ENCODE results near the gene PSMD12. TPM values are rescaled to one million over a fixed set of nuclear protein-coding genes. Genes with fewer than 3 reads are reported as not detected.

Gene PSMD12
- polyA plus RNA-seq, 1 of the 3 experiments (the other 2 are of a cell fraction): 31.4 TPM

DNA sequence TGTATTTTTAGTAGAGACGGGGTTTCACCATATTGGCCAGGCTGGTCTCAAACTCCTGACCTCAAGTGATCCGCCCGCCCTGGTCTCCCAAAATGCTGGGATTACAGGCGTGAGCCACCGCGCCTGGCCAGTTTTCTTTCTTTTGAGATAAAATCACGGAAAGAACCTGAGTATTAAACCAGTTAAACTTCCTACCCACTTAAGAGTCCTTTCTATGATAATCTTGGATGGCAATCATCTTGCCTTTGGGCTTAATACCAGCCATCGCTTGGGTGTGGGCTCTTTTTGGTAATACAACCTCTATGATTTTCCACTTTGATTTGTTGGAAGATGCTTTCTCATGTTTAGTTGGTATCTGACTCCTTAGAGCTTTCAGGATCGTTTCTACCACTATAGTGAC lies 34.7 kb upstream of the PSMD12 start:
- H2AFZ ChIP-seq (ENCODE audit: low read depth): no peak overlapping the region
- CTCF ChIA-PET: interaction anchor here (0.5 to 1.4 kb wide), 2 partner anchors 22 to 301 kb away, joined by 3 to 8 read pairs; no protein-coding TSS in a partner anchor
- POLR2A ChIA-PET: no interaction called here
- no peak for DNase-seq
- H4K20me1 ChIP-seq (ENCODE audit: insufficient read depth): no peaks in the 10 kb centered on the region
- no peaks in the 10 kb centered on the region for H3K36me3 ChIP-seq (replicated peaks in 1 of 2; ENCODE audit: control insufficient read depth in 1 of 2, insufficient read depth in 2 of 2, low read length in 1 of 2)
- H3K9ac ChIP-seq: no peak overlapping the region
- WGBS (ENCODE audit: low lambda C conversion rate): 96% methylated on average over 9 of the region's 9 CpGs
- H3K4me1 ChIP-seq (ENCODE audit: control insufficient read depth in 1 of 2, insufficient read depth in 2 of 2, low read depth in 1 of 2, low read length in 1 of 2): peaks cover 6% of the 10 kb centered on the region in 2 experiments; a peak in 2 of 4 replicates
- H3K4me3 ChIP-seq (ENCODE audit: low read depth in 2 of 2, low read length in 1 of 2): no peak overlapping the region
- no peak overlapping the region for H3K4me2 ChIP-seq
- no peaks in the 10 kb centered on the region for H3K9me3 ChIP-seq
- no peaks in the 10 kb centered on the region for H3K27me3 ChIP-seq (ENCODE audit: insufficient read depth)
- peaks cover 7% of the 10 kb centered on the region for H3F3A ChIP-seq (replicated peaks; ENCODE audit: insufficient read depth)
- no peak overlapping the region for H3K27ac ChIP-seq (ENCODE audit: low read depth in 2 of 2, low read length in 1 of 2)
- TF ChIP-seq TAF1 (IDR thresholded peaks at IDR 0.05; ENCODE audit: borderline replicate concordance, low read depth, low read length) (no peak), EZH2phosphoT487 (IDR thresholded peaks at IDR 0.05; ENCODE audit: borderline replicate concordance, low read depth) (no peak), YY1 (IDR thresholded peaks at IDR 0.05; ENCODE audit: low read depth) (no peak), FOXM1 (IDR thresholded peaks at IDR 0.05; ENCODE audit: low read depth) (no peak), NRF1 (IDR thresholded peaks at IDR 0.05; ENCODE audit: low read depth, low read length) (no peak), MXI1 (IDR thresholded peaks at IDR 0.05; ENCODE audit: low read depth, low read length) (no peak)
- TF ChIP-seq, protein P1, sequence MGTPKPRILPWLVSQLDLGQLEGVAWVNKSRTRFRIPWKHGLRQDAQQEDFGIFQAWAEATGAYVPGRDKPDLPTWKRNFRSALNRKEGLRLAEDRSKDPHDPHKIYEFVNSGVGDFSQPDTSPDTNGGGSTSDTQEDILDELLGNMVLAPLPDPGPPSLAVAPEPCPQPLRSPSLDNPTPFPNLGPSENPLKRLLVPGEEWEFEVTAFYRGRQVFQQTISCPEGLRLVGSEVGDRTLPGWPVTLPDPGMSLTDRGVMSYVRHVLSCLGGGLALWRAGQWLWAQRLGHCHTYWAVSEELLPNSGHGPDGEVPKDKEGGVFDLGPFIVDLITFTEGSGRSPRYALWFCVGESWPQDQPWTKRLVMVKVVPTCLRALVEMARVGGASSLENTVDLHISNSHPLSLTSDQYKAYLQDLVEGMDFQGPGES (IDR thresholded peaks at IDR 0.05; ENCODE audit: low read depth, low read length): no peak
- TF ChIP-seq, protein P2, sequence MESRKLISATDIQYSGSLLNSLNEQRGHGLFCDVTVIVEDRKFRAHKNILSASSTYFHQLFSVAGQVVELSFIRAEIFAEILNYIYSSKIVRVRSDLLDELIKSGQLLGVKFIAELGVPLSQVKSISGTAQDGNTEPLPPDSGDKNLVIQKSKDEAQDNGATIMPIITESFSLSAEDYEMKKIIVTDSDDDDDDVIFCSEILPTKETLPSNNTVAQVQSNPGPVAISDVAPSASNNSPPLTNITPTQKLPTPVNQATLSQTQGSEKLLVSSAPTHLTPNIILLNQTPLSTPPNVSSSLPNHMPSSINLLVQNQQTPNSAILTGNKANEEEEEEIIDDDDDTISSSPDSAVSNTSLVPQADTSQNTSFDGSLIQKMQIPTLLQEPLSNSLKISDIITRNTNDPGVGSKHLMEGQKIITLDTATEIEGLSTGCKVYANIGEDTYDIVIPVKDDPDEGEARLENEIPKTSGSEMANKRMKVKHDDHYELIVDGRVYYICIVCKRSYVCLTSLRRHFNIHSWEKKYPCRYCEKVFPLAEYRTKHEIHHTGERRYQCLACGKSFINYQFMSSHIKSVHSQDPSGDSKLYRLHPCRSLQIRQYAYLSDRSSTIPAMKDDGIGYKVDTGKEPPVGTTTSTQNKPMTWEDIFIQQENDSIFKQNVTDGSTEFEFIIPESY (IDR thresholded peaks at IDR 0.05; ENCODE audit: borderline replicate concordance, low read depth): no peak
- H3K9me2 ChIP-seq: no peaks in the 10 kb centered on the region
- peaks cover 54% of the 10 kb centered on the region for H3K79me2 ChIP-seq (ENCODE audit: insufficient read depth)

DNA sequence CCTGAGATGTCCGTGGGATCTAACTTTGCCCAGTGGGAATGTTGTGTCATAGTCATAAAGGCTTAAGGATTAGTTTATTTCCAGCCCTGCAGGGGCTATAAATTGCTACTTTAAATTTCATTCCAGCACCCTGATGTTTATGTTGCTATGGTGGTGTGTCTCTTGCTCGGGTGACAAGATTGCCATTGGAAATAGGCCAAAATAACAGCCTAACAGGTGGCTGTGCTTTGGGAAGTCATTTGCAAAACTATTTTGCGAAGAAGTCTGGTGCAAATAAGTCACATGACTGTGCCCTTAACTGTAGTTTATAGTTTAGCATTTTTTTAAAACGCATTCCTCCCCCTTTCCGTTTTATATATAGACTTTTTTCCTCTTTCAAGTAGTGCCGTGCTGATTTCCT lies 33.8 kb upstream of the PSMD12 start:
- Histone ChIP-seq H3K9me2 (no peaks in the 10 kb centered on the region), H3K79me2 (ENCODE audit: insufficient read depth) (peaks cover 52% of the 10 kb centered on the region), H2AFZ (ENCODE audit: low read depth) (no peak overlapping the region), H3K36me3 (replicated peaks in 1 of 2; ENCODE audit: control insufficient read depth in 1 of 2, insufficient read depth in 2 of 2, low read length in 1 of 2) (no peaks in the 10 kb centered on the region), H3K4me2 (no peak overlapping the region), H3K4me1 (ENCODE audit: control insufficient read depth in 1 of 2, insufficient read depth in 2 of 2, low read depth in 1 of 2, low read length in 1 of 2) (peaks cover 6% of the 10 kb centered on the region in 2 experiments; a peak in 2 of 4 replicates), H3K9ac (no peak overlapping the region), H3K4me3 (ENCODE audit: low read depth in 2 of 2, low read length in 1 of 2) (no peak overlapping the region), H3K27me3 (ENCODE audit: insufficient read depth) (no peaks in the 10 kb centered on the region), H4K20me1 (ENCODE audit: insufficient read depth) (no peaks in the 10 kb centered on the region), H3K27ac (ENCODE audit: low read depth in 2 of 2, low read length in 1 of 2) (no peak overlapping the region), H3K9me3 (no peaks in the 10 kb centered on the region), H3F3A (replicated peaks; ENCODE audit: insufficient read depth) (peaks cover 7% of the 10 kb centered on the region)
- TF ChIP-seq JUND (IDR thresholded peaks at IDR 0.05) (no peak), FOXJ3 (CRISPR knock-in tag; IDR thresholded peaks at IDR 0.05) (no peak), SIN3A (IDR thresholded peaks at IDR 0.05; ENCODE audit: borderline replicate concordance, low read depth, low read length) (no peak), TEAD4 (IDR thresholded peaks at IDR 0.05; ENCODE audit: borderline replicate concordance, insufficient read depth) (no peak)
- TF ChIP-seq, protein P3, sequence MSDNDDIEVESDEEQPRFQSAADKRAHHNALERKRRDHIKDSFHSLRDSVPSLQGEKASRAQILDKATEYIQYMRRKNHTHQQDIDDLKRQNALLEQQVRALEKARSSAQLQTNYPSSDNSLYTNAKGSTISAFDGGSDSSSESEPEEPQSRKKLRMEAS (IDR thresholded peaks at IDR 0.05; ENCODE audit: low read depth): no peak
- TF ChIP-seq, protein P4, sequence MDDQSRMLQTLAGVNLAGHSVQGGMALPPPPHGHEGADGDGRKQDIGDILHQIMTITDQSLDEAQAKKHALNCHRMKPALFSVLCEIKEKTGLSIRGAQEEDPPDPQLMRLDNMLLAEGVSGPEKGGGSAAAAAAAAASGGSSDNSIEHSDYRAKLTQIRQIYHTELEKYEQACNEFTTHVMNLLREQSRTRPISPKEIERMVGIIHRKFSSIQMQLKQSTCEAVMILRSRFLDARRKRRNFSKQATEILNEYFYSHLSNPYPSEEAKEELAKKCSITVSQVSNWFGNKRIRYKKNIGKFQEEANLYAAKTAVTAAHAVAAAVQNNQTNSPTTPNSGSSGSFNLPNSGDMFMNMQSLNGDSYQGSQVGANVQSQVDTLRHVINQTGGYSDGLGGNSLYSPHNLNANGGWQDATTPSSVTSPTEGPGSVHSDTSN (IDR thresholded peaks at IDR 0.05): no peak
- CTCF ChIA-PET: interaction anchor here (0.5 to 1.4 kb wide), 2 partner anchors 21 to 300 kb away, joined by 3 to 8 read pairs; no protein-coding TSS in a partner anchor
- WGBS (ENCODE audit: low lambda C conversion rate): 85% methylated on average over 6 of the region's 6 CpGs
- no peak for DNase-seq
- POLR2A ChIA-PET: no interaction called here

Data from SK-N-SH (cell line).